Epithelial cell of proximal tubule (primary cell): ENCODE data around the gene KIF4B. TPM values are rescaled to one million over a fixed set of nuclear protein-coding genes. Genes with fewer than 3 reads are reported as not detected.

ENCODE experiments used
- DNase-seq: peaks from one replicate; pipeline ENCODE4 v3.0.0-alpha.2; 2011; ENCODE audit warnings: low read depth
- H3K4me3 ChIP-seq: 2 replicates; pipeline ENCODE4 v1.5.1; 2011; ENCODE audit warnings: low read depth, mild to moderate bottlenecking, low read length
- CTCF ChIP-seq: conservative IDR thresholded peaks from 2 replicates; pipeline ENCODE4 v1.5.1; 2012; ENCODE audit warnings: low read depth, mild to moderate bottlenecking, low read length
- total RNA-seq: library from RNA; depleted of rRNA; stranded (reverse); fragments of >200 nt; gene quantifications from 2 replicates; pipeline ENCODE4 v1.2.3, GENCODE V29; 2015

KIF4B gene
- total RNA-seq, 1 donor from 2014 or later, result not detected

GRCh38 chr5:155057626-155058025, 44.1 kb downstream of the KIF4B start:
- DNase-seq, result no peak
- no peak for TF ChIP-seq CTCF
- H3K4me3 ChIP-seq, result no peak overlapping the region

GRCh38 chr5:155064580-155064979, 51.0 kb downstream of the KIF4B start:
- DNase-seq, result no peak
- no peak for TF ChIP-seq CTCF
- H3K4me3 ChIP-seq, result no peak overlapping the region

GRCh38 chr5:155066886-155067595, 53.5 kb downstream of the KIF4B start:
- no peak for DNase-seq
- TF ChIP-seq CTCF, result no peak
- H3K4me3 ChIP-seq, result no peak overlapping the region

Other genes with a start within 250 kb of the KIF4B start
- gene FAXDC2, start 163.2 kb upstream of the KIF4B start, total RNA-seq, result 0.52 and 0.72 TPM in 2 replicates
- gene CNOT8, start 155.1 kb upstream of the KIF4B start, total RNA-seq, result 59.5 and 74.7 TPM in 2 replicates
- gene GEMIN5, start 75.5 kb upstream of the KIF4B start, total RNA-seq, result 13.0 and 22.6 TPM in 2 replicates
- gene MRPL22, start 72.7 kb upstream of the KIF4B start, total RNA-seq, result 20.3 and 52.2 TPM in 2 replicates